Loucy (cell line): ENCODE results near the gene NFS1.
A peak's percentile ranks its signal among the peaks of the same experiment; 100 is the strongest.

Experiments used
- H2AFZ ChIP-seq: fragments of 200-600 bp; sonication (generic); 2 replicates; pipeline ENCODE4 v1.6.0; 2016; ENCODE audit warnings: antibody characterized with exemption, mild to moderate bottlenecking, low read length, moderate library complexity
- H3F3A ChIP-seq: fragments of 200-600 bp; 2 replicates; pipeline ENCODE4 v1.6.0; 2016; ENCODE audit warnings: antibody characterized with exemption, low read depth, mild to moderate bottlenecking
- H3K27me3 ChIP-seq: fragments of 200-600 bp; sonication (generic); 2 replicates; pipeline ENCODE4 v1.6.1; 2014; ENCODE audit warnings: low read length, mild to moderate bottlenecking; ENCODE audit not compliant: insufficient read depth, poor library complexity, severe bottlenecking
- H3K36me3 ChIP-seq: fragments of 200-600 bp; sonication (generic); 2 replicates; pipeline ENCODE4 v1.6.1; 2016; ENCODE audit warnings: low read length; ENCODE audit not compliant: insufficient read depth
- H3K4me1 ChIP-seq: fragments of 200-600 bp; sonication (generic); 2 replicates; pipeline ENCODE4 v1.5.1; 2014; ENCODE audit warnings: low read length, mild to moderate bottlenecking; ENCODE audit not compliant: insufficient read depth, poor library complexity, severe bottlenecking
- H3K4me2 ChIP-seq: fragments of 200-600 bp; sonication (generic); 2 replicates; pipeline ENCODE4 v1.6.0; 2014; ENCODE audit warnings: antibody characterized with exemption, low read length, low read depth, mild to moderate bottlenecking; ENCODE audit not compliant: poor library complexity, severe bottlenecking
- H3K4me3 ChIP-seq: fragments of 200-600 bp; sonication (generic); 2 replicates; pipeline ENCODE4 v1.5.1; 2014; ENCODE audit warnings: low read length, mild to moderate bottlenecking, mixed read lengths; ENCODE audit not compliant: poor library complexity, severe bottlenecking
- H3K79me2 ChIP-seq: fragments of 200-600 bp; sonication (generic); 2 replicates; pipeline ENCODE4 v1.6.1; 2014; ENCODE audit warnings: low read length; ENCODE audit not compliant: insufficient read depth
- H3K9ac ChIP-seq: fragments of 200-600 bp; sonication (generic); 2 replicates; pipeline ENCODE4 v1.6.0; 2014; ENCODE audit warnings: mild to moderate bottlenecking, low read depth, low read length, moderate library complexity; ENCODE audit not compliant: poor library complexity, severe bottlenecking
- H3K9me2 ChIP-seq: fragments of 200-600 bp; sonication (generic); replicated peaks from 2 replicates; pipeline ENCODE4 v1.6.1; 2016; ENCODE audit warnings: low read depth, low read length, mixed read lengths
- H3K9me3 ChIP-seq: fragments of 200-600 bp; sonication (generic); 2 replicates; pipeline ENCODE4 v1.6.1; 2014; ENCODE audit warnings: mild to moderate bottlenecking, antibody characterized with exemption, low read length, low read depth; ENCODE audit not compliant: insufficient read depth
- H4K20me1 ChIP-seq: fragments of 200-600 bp; sonication (generic); 2 replicates; pipeline ENCODE4 v1.6.0; 2014; ENCODE audit warnings: antibody characterized with exemption, low read length, mild to moderate bottlenecking; ENCODE audit not compliant: insufficient read depth, poor library complexity, severe bottlenecking
- EZH2phosphoT487 ChIP-seq: fragments of 200-600 bp; IDR thresholded peaks from 2 replicates; pipeline ENCODE4 v1.6.1; 2018; ENCODE audit warnings: antibody characterized with exemption, mild to moderate bottlenecking, moderate library complexity, borderline replicate concordance
- TF ChIP-seq, protein P1 (sequence below): fragments of 200-600 bp; sonication (generic); conservative IDR thresholded peaks from 2 replicates; pipeline ENCODE4 v1.5.1; 2014; ENCODE audit warnings: mild to moderate bottlenecking, antibody characterized with exemption, low read length

Gene NFS1

DNA sequence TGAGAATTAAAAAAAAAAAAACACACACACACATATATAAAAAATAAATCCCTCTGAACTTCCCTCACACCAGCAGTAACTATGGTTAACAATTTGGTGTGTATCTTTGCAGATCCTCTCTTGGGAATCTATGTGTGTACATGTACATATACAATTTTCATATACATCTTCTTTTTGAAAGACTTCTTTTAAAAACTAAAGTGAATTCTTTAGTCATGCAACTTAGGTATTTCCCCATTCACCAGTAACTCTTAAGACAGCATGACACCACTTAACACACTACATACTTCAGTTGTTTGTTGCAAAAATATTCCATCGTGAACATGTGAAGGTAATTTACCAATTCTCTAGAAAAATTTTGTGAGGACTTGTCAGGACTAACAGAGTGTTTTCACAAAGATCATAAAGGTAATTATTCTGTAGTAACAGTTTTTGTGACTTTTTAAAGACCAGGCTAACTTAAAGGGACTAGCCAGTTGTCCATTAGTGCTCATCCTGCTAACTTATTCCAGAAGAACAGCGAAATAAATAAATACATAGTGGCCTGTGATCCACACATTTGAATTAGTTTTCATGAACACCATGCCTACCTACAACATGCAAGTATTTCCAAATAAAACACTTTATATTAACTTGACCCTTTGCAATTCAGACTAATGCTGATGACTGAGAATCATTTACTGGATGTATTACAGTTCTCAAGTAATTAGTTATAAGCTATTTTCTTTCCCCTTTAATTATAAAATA, 30.9 kb upstream of the NFS1 start:
- H3K9me3 ChIP-seq, result no peaks in the 10 kb centered on the region
- no peaks in the 10 kb centered on the region for H3K27me3 ChIP-seq
- H3F3A ChIP-seq, result no peaks in the 10 kb centered on the region
- H3K9me2 ChIP-seq, result no peaks in the 10 kb centered on the region
- no peak overlapping the region for H2AFZ ChIP-seq
- peak overlapping the region; percentile 76 for H3K4me2 ChIP-seq
- H4K20me1 ChIP-seq, result peaks cover 96% of the 10 kb centered on the region
- peak overlapping the region; percentile 96 for H3K4me3 ChIP-seq
- TF ChIP-seq, protein P1, sequence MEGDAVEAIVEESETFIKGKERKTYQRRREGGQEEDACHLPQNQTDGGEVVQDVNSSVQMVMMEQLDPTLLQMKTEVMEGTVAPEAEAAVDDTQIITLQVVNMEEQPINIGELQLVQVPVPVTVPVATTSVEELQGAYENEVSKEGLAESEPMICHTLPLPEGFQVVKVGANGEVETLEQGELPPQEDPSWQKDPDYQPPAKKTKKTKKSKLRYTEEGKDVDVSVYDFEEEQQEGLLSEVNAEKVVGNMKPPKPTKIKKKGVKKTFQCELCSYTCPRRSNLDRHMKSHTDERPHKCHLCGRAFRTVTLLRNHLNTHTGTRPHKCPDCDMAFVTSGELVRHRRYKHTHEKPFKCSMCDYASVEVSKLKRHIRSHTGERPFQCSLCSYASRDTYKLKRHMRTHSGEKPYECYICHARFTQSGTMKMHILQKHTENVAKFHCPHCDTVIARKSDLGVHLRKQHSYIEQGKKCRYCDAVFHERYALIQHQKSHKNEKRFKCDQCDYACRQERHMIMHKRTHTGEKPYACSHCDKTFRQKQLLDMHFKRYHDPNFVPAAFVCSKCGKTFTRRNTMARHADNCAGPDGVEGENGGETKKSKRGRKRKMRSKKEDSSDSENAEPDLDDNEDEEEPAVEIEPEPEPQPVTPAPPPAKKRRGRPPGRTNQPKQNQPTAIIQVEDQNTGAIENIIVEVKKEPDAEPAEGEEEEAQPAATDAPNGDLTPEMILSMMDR, result no peak
- no peak for TF ChIP-seq EZH2phosphoT487
- peaks cover 41% of the 10 kb centered on the region for H3K4me1 ChIP-seq
- H3K79me2 ChIP-seq, result peaks cover 96% of the 10 kb centered on the region
- H3K9ac ChIP-seq, result no peak overlapping the region
- peaks cover 98% of the 10 kb centered on the region for H3K36me3 ChIP-seq

DNA sequence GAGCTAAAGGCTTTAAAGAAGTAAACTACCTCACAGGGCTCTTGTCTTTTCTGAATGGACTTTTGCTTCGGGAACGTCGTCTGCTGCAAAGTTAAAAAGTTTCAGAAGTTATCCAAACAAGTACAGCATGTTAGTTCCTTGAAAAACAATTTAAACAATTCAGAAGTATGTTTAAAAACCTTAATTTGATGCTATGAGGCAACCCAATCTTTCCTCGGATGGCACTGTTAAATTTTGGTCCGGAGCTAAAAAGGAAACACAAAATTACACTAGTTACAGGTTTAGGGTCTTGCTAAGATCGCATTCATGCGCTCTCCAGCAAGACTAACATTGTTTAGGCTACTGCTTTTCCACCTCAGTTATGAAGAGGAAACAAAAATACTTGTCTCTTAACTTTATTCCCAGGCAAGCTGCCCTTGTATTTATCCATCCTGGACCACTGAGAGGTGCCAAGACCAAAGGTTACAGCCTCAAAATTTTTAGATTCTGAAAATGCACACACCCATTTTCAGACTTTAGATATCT, 30.2 kb upstream of the NFS1 start:
- Histone ChIP-seq H3K27me3 (no peaks in the 10 kb centered on the region), H3F3A (peaks cover 3% of the 10 kb centered on the region; the same call in 1 of the 2 replicates), H4K20me1 (peaks cover 96% of the 10 kb centered on the region), H3K79me2 (peaks cover 95% of the 10 kb centered on the region), H3K9me3 (no peaks in the 10 kb centered on the region), H2AFZ (no peak overlapping the region), H3K36me3 (peaks cover 98% of the 10 kb centered on the region), H3K9ac (no peak overlapping the region), H3K4me2 (peak overlapping the region; percentile 76), H3K4me1 (peaks cover 34% of the 10 kb centered on the region), H3K9me2 (no peaks in the 10 kb centered on the region), H3K4me3 (no peak overlapping the region)
- TF ChIP-seq, protein P1, result no peak
- TF ChIP-seq EZH2phosphoT487, result no peak

DNA sequence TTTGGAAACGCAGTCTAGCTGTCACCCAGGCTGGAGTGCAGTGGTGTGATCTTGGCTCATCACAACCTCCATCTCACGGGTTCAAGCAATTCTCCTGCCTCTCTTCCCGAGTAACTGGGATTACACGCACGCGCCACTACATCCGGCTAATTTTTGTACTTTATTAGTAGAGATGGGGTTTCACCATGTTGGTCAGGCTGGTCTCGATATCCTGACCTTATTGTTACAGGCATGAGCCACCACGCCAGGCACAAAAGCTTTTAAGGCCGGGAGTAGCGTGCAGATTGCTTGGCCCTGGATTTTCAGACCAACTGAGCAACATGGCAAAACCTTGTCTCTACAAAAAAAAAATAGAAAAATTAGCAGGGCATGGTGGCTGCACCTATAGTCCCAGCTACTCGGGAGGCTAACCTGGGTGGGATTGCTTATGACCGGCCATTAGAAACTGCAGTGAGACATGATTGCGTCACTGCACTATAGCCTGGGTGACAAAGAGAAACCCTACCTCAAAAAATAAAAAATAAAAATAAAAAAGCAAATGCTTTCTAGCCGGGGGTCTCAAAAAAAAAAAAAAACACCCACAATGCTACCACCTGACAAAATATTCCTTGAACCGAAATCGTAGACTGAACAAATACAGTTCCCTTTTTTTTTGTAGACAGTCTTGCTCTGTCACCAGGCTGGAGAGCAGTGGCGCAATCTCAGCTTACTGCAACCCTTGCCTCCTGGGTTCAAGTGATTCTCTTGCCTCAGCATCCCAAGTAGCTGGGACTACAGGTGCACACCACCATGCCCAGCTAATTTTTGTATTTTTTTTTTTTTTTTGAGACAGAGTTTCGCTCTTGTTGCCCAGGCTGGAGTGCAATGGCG, 27.9 kb upstream of the NFS1 start:
- peaks cover 93% of the 10 kb centered on the region for H3K79me2 ChIP-seq
- peaks cover 96% of the 10 kb centered on the region for H3K36me3 ChIP-seq
- TF ChIP-seq EZH2phosphoT487, result no peak
- TF ChIP-seq, protein P1, result no peak
- H3K9me3 ChIP-seq, result no peaks in the 10 kb centered on the region
- H3K9ac ChIP-seq, result no peak overlapping the region
- H2AFZ ChIP-seq, result no peak overlapping the region
- peaks cover 4% of the 10 kb centered on the region; the same call in 1 of the 2 replicates for H3F3A ChIP-seq
- peaks cover 18% of the 10 kb centered on the region for H3K4me1 ChIP-seq
- no peaks in the 10 kb centered on the region for H3K27me3 ChIP-seq
- peaks cover 90% of the 10 kb centered on the region for H4K20me1 ChIP-seq
- H3K4me2 ChIP-seq, result no peak overlapping the region
- H3K9me2 ChIP-seq, result no peaks in the 10 kb centered on the region
- no peak overlapping the region for H3K4me3 ChIP-seq
